Hepatocyte (in vitro differentiated cells): Measurements from ENCODE around the gene GYPC. TPM values are rescaled to one million over a fixed set of nuclear protein-coding genes. Genes with fewer than 3 reads are reported as not detected.

Source experiments
- DNase-seq: peaks from one replicate; pipeline ENCODE4 v3.0.0-alpha.2; 2016; ENCODE audit warnings: low spot score
- H2AFZ ChIP-seq: fragments of 200-600 bp; sonication (generic); 2 replicates; pipeline ENCODE4 v1.6.0; 2016; ENCODE audit warnings: antibody characterized with exemption, mild to moderate bottlenecking
- H3K27ac ChIP-seq: fragments of 200-600 bp; sonication (generic); 2 replicates; pipeline ENCODE4 v1.5.1; 2016; ENCODE audit warnings: mild to moderate bottlenecking
- H3K27me3 ChIP-seq: fragments of 200-600 bp; sonication (generic); 2 replicates; pipeline ENCODE4 v1.6.1; 2016
- H3K36me3 ChIP-seq: fragments of 200-600 bp; sonication (generic); replicated peaks from 2 replicates; pipeline ENCODE4 v1.5.1; 2016; ENCODE audit warnings: low read depth; ENCODE audit not compliant: insufficient read depth
- H3K4me1 ChIP-seq: fragments of 200-600 bp; sonication (generic); 2 replicates; pipeline ENCODE4 v1.5.1; 2016; ENCODE audit warnings: mild to moderate bottlenecking, moderate library complexity; ENCODE audit not compliant: insufficient read depth
- H3K4me2 ChIP-seq: fragments of 200-600 bp; sonication (generic); 2 replicates; pipeline ENCODE4 v1.6.0; 2016
- H3K4me3 ChIP-seq: fragments of 200-600 bp; sonication (generic); 2 replicates; pipeline ENCODE4 v1.5.1; 2016; ENCODE audit warnings: mild to moderate bottlenecking
- H3K79me2 ChIP-seq: fragments of 200-600 bp; sonication (generic); 2 replicates; pipeline ENCODE4 v1.6.0; 2017; ENCODE audit warnings: mild to moderate bottlenecking
- H3K9me2 ChIP-seq: fragments of 200-600 bp; sonication (generic); replicated peaks from 2 replicates; pipeline ENCODE4 v1.6.0; 2017; ENCODE audit warnings: mild to moderate bottlenecking; ENCODE audit not compliant: insufficient read depth
- H3K9me3 ChIP-seq: fragments of 200-600 bp; sonication (generic); 2 replicates; pipeline ENCODE4 v1.5.1; 2016; ENCODE audit warnings: low read depth, mild to moderate bottlenecking
- H4K20me1 ChIP-seq: fragments of 200-600 bp; sonication (generic); 2 replicates; pipeline ENCODE4 v1.6.0; 2016; ENCODE audit warnings: mild to moderate bottlenecking; ENCODE audit not compliant: insufficient read depth, poor library complexity, severe bottlenecking
- CTCF ChIP-seq: fragments of 200-600 bp; sonication (generic); IDR thresholded peaks from 2 replicates; pipeline ENCODE4 v1.5.1; 2016; ENCODE audit warnings: antibody characterized with exemption, mild to moderate bottlenecking; ENCODE audit not compliant: poor library complexity
- EZH2 ChIP-seq: fragments of 200-600 bp; sonication (generic); IDR thresholded peaks from 2 replicates; pipeline ENCODE4 v1.6.1; 2016; ENCODE audit warnings: antibody characterized with exemption, mild to moderate bottlenecking, borderline replicate concordance
- EZH2phosphoT487 ChIP-seq: fragments of 200-600 bp; sonication (generic); IDR thresholded peaks from one replicate; pipeline ENCODE4 v1.6.1; 2018; ENCODE audit warnings: antibody characterized with exemption, mild to moderate bottlenecking, low read depth, moderate library complexity; ENCODE audit not compliant: unreplicated experiment, severe bottlenecking
- WGBS: methylation state at CpG from one replicate; pipeline ENCODE4 v1.1.6; 2016; ENCODE audit warnings: low lambda C conversion rate; ENCODE audit errors: missing lambda C conversion rate; 5-methylcytosine and 5-hydroxymethylcytosine counted together
- polyA plus RNA-seq: library from polyadenylated mRNA; unstranded; fragments of >200 nt; fragmentation: Nextera tagmentation; extraction: Ambion mirVana; gene quantifications from 2 replicates; pipeline ENCODE4 v1.2.1, GENCODE V29; 2016
- total RNA-seq: library from RNA; depleted of rRNA; stranded (reverse); fragments of >200 nt; gene quantifications from 2 replicates; pipeline ENCODE4 v1.2.3, GENCODE V29; 2014

The GYPC gene
- total and polyA plus RNA-seq, 2 experiments from 2014 or later = 35.0 to 87.7 TPM

- Histone ChIP-seq H3K9me3 (no peaks in the 10 kb centered on the region), H3K4me2 (no peak overlapping the region), H3K4me1 (no peaks in the 10 kb centered on the region), H3K27me3 (no peaks in the 10 kb centered on the region), H4K20me1 (no peaks in the 10 kb centered on the region), H3K36me3 (no peaks in the 10 kb centered on the region), H3K79me2 (no peaks in the 10 kb centered on the region), H2AFZ (no peak overlapping the region), H3K27ac (no peak overlapping the region), H3K4me3 (no peak overlapping the region), H3K9me2 (no peaks in the 10 kb centered on the region)
- WGBS = 96% methylated on average over 1 of the region's 1 CpG
- TF ChIP-seq EZH2 = no peak
- TF ChIP-seq EZH2phosphoT487 = no peak
- no peak for TF ChIP-seq CTCF
- no peak for DNase-seq
These were observed 6.9 kb upstream of the GYPC start for GRCh38 chr2:126649101-126649500.

GRCh38 chr2:126650994-126651393, 5.0 kb upstream of the GYPC start:
- Histone ChIP-seq H3K4me2 (no peak overlapping the region), H2AFZ (no peak overlapping the region), H3K27ac (no peak overlapping the region), H3K4me3 (no peak overlapping the region), H3K4me1 (peaks cover 7% of the 10 kb centered on the region), H3K9me3 (no peaks in the 10 kb centered on the region), H3K79me2 (no peaks in the 10 kb centered on the region), H3K27me3 (no peaks in the 10 kb centered on the region), H4K20me1 (no peaks in the 10 kb centered on the region), H3K9me2 (no peaks in the 10 kb centered on the region), H3K36me3 (no peaks in the 10 kb centered on the region)
- TF ChIP-seq CTCF = no peak
- TF ChIP-seq EZH2 = no peak
- 49% methylated on average over 3 of the region's 3 CpGs for WGBS
- DNase-seq = no peak

- H3K36me3 ChIP-seq = no peaks in the 10 kb centered on the region
- no peak overlapping the region for H3K4me3 ChIP-seq
- H3K9me2 ChIP-seq = no peaks in the 10 kb centered on the region
- no peak overlapping the region for H3K4me2 ChIP-seq
- no peaks in the 10 kb centered on the region for H4K20me1 ChIP-seq
- H3K9me3 ChIP-seq = no peaks in the 10 kb centered on the region
- 75% methylated on average over 1 of the region's 1 CpG for WGBS
- H3K4me1 ChIP-seq = peaks cover 7% of the 10 kb centered on the region
- no peaks in the 10 kb centered on the region for H3K79me2 ChIP-seq
- TF ChIP-seq EZH2 (no peak), EZH2phosphoT487 (no peak)
- DNase-seq = no peak
- H3K27ac ChIP-seq = no peak overlapping the region
- no peaks in the 10 kb centered on the region for H3K27me3 ChIP-seq
- H2AFZ ChIP-seq = no peak overlapping the region
These were observed 3.6 kb upstream of the GYPC start for GRCh38 chr2:126652323-126652891.

- H3K27ac ChIP-seq = no peak overlapping the region
- no peaks in the 10 kb centered on the region for H3K9me2 ChIP-seq
- 89% methylated on average over 4 of the region's 4 CpGs for WGBS
- no peak overlapping the region for H2AFZ ChIP-seq
- no peak overlapping the region for H3K4me3 ChIP-seq
- no peak overlapping the region for H3K4me2 ChIP-seq
- H3K9me3 ChIP-seq = no peaks in the 10 kb centered on the region
- no peaks in the 10 kb centered on the region for H4K20me1 ChIP-seq
- H3K36me3 ChIP-seq = no peaks in the 10 kb centered on the region
- no peaks in the 10 kb centered on the region for H3K27me3 ChIP-seq
- DNase-seq = no peak
- no peaks in the 10 kb centered on the region for H3K79me2 ChIP-seq
- peaks cover 13% of the 10 kb centered on the region for H3K4me1 ChIP-seq
- TF ChIP-seq CTCF (no peak), EZH2 (no peak), EZH2phosphoT487 (no peak)
These were observed 2.8 kb upstream of the GYPC start for GRCh38 chr2:126653109-126653508.
